HepG2 (cell line): ENCODE measurements around the gene ZBTB48. TPM values are rescaled to one million over a fixed set of nuclear protein-coding genes. Genes with fewer than 3 reads are reported as not detected.

ENCODE experiments used
- ATAC-seq: fragments of 200-7000 bp; cut with Tn5 transposase; 3 replicates; pipeline ENCODE4 v1.9.1; 2020; ENCODE audit warnings: mild to moderate bottlenecking, moderate library complexity
- BruUV-seq: library from RNA; stranded (reverse); fragments of 400-500 nt; replicated peaks from 2 replicates; lab custom pipeline; 2021; lab: Mats Ljungman, UMichigan
- CTCF ChIA-PET: fragments of 300-600 bp; formaldehyde crosslinking; extraction: SDS; loops from one replicate; lab custom pipeline; 2021; ENCODE audit warnings: low total read pairs, inconsistent platforms, low intra/inter-chr PET ratio; lab: Yijun Ruan, JAX
- POLR2A ChIA-PET: fragments of 350-600 bp; sonication (Branson Sonifier 250); formaldehyde crosslinking; loops from one replicate; lab custom pipeline; 2020; ENCODE audit warnings: antibody characterized with exemption, inconsistent platforms; lab: Yijun Ruan, JAX
- DNase-seq: peaks from one replicate; pipeline ENCODE4 v3.0.0-alpha.2; 2015; ENCODE audit warnings: low spot score
- FAIRE-seq: peaks from 3 replicates; lab custom pipeline; 2011; peaks lifted over from hg19 to GRCh38; lab: Jason Lieb, UNC
- H2AFZ ChIP-seq: one replicate; pipeline ENCODE4 v1.6.1; 2011; ENCODE audit warnings: low read length, inconsistent platforms
- H3K27ac ChIP-seq: fragments of 300-600 bp; 3 replicates; pipeline ENCODE4 v1.8.0; 2011; ENCODE audit warnings: mixed run types, mild to moderate bottlenecking, mixed read lengths, low read length, inconsistent platforms; ENCODE audit not compliant: insufficient read depth; ENCODE audit errors: extremely low read length
- H3K27me3 ChIP-seq, 2 experiments: fragments of 200-600 bp in 1 of 2; 2 replicates in 1 of 2; 3 replicates in 1 of 2; pipeline versions ENCODE4 v1.6.0 to v1.8.0; 2011; ENCODE audit warnings: low read length in 2 of 2, mild to moderate bottlenecking in 2 of 2, moderate library complexity in 2 of 2, inconsistent platforms in 1 of 2; ENCODE audit not compliant: insufficient read depth in 2 of 2, control insufficient read depth in 1 of 2
- H3K36me3 ChIP-seq, 2 experiments: fragments of 200-600 bp in 1 of 2; replicated peaks in 1 of 2; 2 replicates in 1 of 2; 3 replicates in 1 of 2; pipeline versions ENCODE4 v1.5.1 to v1.8.0; 2011; ENCODE audit warnings: low read length in 2 of 2, inconsistent platforms in 1 of 2; ENCODE audit not compliant: insufficient read depth in 2 of 2, control insufficient read depth in 1 of 2
- H3K4me1 ChIP-seq: 2 replicates; pipeline ENCODE4 v1.5.1; 2012; ENCODE audit warnings: low read length, inconsistent platforms; ENCODE audit not compliant: insufficient read depth
- H3K4me2 ChIP-seq: 2 replicates; pipeline ENCODE4 v1.6.0; 2011; ENCODE audit warnings: low read depth, low read length, inconsistent platforms
- H3K4me3 ChIP-seq, 3 experiments: fragments of 200-600 bp in 1 of 3; sonication (generic), shearing (Covaris generic) in 1 of 3; replicated peaks in 1 of 3; 2 replicates each; pipeline ENCODE4 v1.5.1; 2011 to 2016; ENCODE audit warnings: low read length in 3 of 3, inconsistent platforms in 2 of 3, low read depth in 2 of 3, mild to moderate bottlenecking in 2 of 3, control low read depth in 1 of 3, mixed read lengths in 1 of 3; ENCODE audit not compliant: insufficient read depth in 1 of 3
- H3K79me2 ChIP-seq: one replicate; pipeline ENCODE4 v1.6.1; 2011; ENCODE audit warnings: low read length, inconsistent platforms; ENCODE audit not compliant: insufficient read depth
- H3K9ac ChIP-seq: 2 replicates; pipeline ENCODE4 v1.6.0; 2011; ENCODE audit warnings: mild to moderate bottlenecking, low read depth, low read length, inconsistent platforms; ENCODE audit not compliant: insufficient read depth
- H3K9me3 ChIP-seq: 2 replicates; pipeline ENCODE4 v1.5.1; 2012; ENCODE audit warnings: mild to moderate bottlenecking, low read length
- H4K20me1 ChIP-seq: 2 replicates; pipeline ENCODE4 v1.6.0; 2011; ENCODE audit warnings: inconsistent platforms, mild to moderate bottlenecking, low read length, moderate library complexity; ENCODE audit not compliant: insufficient read depth
- ESRRA ChIP-seq: sonication (generic); formaldehyde crosslinking; IDR thresholded peaks from 2 replicates; pipeline ENCODE4 v1.5.1; 2020; ENCODE audit warnings: mild to moderate bottlenecking, low read depth, missing genetic modification reagents
- FOXK2 ChIP-seq: fragments of 450-650 bp; IDR thresholded peaks from 2 replicates; pipeline ENCODE4 v1.6.1; 2016
- KAT7 ChIP-seq: IDR thresholded peaks from 2 replicates; pipeline ENCODE4 v1.6.1; 2018; ENCODE audit warnings: borderline replicate concordance, missing compliant biosample characterization
- KLF11 ChIP-seq: IDR thresholded peaks from 2 replicates; pipeline ENCODE4 v1.6.1; 2016; ENCODE audit warnings: missing compliant biosample characterization
- KMT2A ChIP-seq: sonication (generic); formaldehyde crosslinking; IDR thresholded peaks from 2 replicates; pipeline ENCODE4 v1.4.0; 2020; ENCODE audit warnings: missing genetic modification reagents
- MAFF ChIP-seq: IDR thresholded peaks from 2 replicates; pipeline ENCODE4 v1.6.1; 2011; ENCODE audit warnings: low read depth, low read length, improper control_type of control experiment
- MAFG ChIP-seq: sonication (generic); formaldehyde crosslinking; IDR thresholded peaks from 2 replicates; pipeline ENCODE4 v1.5.1; 2020; ENCODE audit warnings: mild to moderate bottlenecking, missing genetic modification reagents
- NKX3-1 ChIP-seq: sonication (generic); formaldehyde crosslinking; IDR thresholded peaks from 2 replicates; pipeline ENCODE4 v1.5.0; 2020; ENCODE audit warnings: missing genetic modification reagents
- PITX1 ChIP-seq: sonication (generic); formaldehyde crosslinking; IDR thresholded peaks from 2 replicates; pipeline ENCODE4 v1.5.1; 2020; ENCODE audit warnings: mild to moderate bottlenecking, missing genetic modification reagents
- SMAD3 ChIP-seq: sonication (generic); formaldehyde crosslinking; IDR thresholded peaks from 2 replicates; pipeline ENCODE4 v1.4.0; 2020; ENCODE audit warnings: missing genetic modification reagents
- SMARCE1 ChIP-seq: fragments of 450-650 bp; IDR thresholded peaks from 2 replicates; pipeline ENCODE4 v1.6.1; 2017; ENCODE audit warnings: borderline replicate concordance
- SP4 ChIP-seq: sonication (generic); formaldehyde crosslinking; IDR thresholded peaks from 2 replicates; pipeline ENCODE4 v1.8.1; 2023; ENCODE audit warnings: mild to moderate bottlenecking, missing genetic modification reagents
- SP5 ChIP-seq: IDR thresholded peaks from 2 replicates; pipeline ENCODE4 v1.6.1; 2016; ENCODE audit warnings: low read depth, borderline replicate concordance
- TRIM24 ChIP-seq: sonication (generic); formaldehyde crosslinking; IDR thresholded peaks from 2 replicates; pipeline ENCODE4 v1.8.0; 2022; ENCODE audit warnings: mild to moderate bottlenecking, missing genetic modification reagents
- ZNF614 ChIP-seq: IDR thresholded peaks from 2 replicates; pipeline ENCODE4 v1.6.1; 2018; ENCODE audit warnings: missing biosample characterization, missing genetic modification reagents, inconsistent platforms, borderline replicate concordance
- WGBS: methylation state at CpG from one replicate; pipeline ENCODE4 v1.1.6; 2017; ENCODE audit warnings: low lambda C conversion rate; 5-methylcytosine and 5-hydroxymethylcytosine counted together
- in situ Hi-C: cut with HindIII; loops from 2 replicates; pipeline ENCODE4 v1.10.0; 2017; ENCODE audit warnings: low pct_unique_long_range_greater_than_20kb; ENCODE audit not compliant: extremely low pct_ligation_motif_present
- intact Hi-C: fragments of 100-400 bp; cut with micrococcal nuclease; formaldehyde crosslinking; loops from one replicate; pipeline ENCODE4 v1.10.0; 2022; ENCODE audit not compliant: unreplicated experiment
- polyA plus RNA-seq, 8 experiments: library from polyadenylated mRNA; depleted of rRNA in 3 of 8; stranded (reverse) in 7 of 8; unstranded in 1 of 8; fragments of >200 nt; fragmentation: Illumina TruSeq in 4 of 8; extraction: Trizol in 4 of 8; gene quantifications; 2 replicates each; pipeline versions ENCODE4 v1.2.1 to v1.2.3, GENCODE V29; 2011 to 2016; ENCODE audit warnings: low read depth in 4 of 8, missing spikeins in 1 of 8, mixed read lengths in 1 of 8; ENCODE audit not compliant: insufficient read depth in 1 of 8
- total RNA-seq, 5 experiments: library from RNA; depleted of rRNA; stranded (reverse); fragments of >200 nt; fragmentation: Illumina TruSeq; extraction: Trizol; gene quantifications; 2 replicates each; pipeline ENCODE4 v1.2.3, GENCODE V29; 2016; ENCODE audit warnings: low read depth in 1 of 5
- TF ChIP-seq, protein P1 (sequence below): sonication (generic); formaldehyde crosslinking; IDR thresholded peaks from 2 replicates; pipeline ENCODE4; 2020; ENCODE audit warnings: missing genetic modification reagents, mild to moderate bottlenecking, borderline replicate concordance
- TF ChIP-seq, protein P2 (sequence below): IDR thresholded peaks from 2 replicates; pipeline ENCODE4 v1.6.1; 2016; ENCODE audit warnings: missing genetic modification reagents, missing compliant biosample characterization
- TF ChIP-seq, protein P3 (sequence below): sonication (generic); formaldehyde crosslinking; IDR thresholded peaks from 2 replicates; pipeline ENCODE4 v1.4.0; 2020; ENCODE audit warnings: missing genetic modification reagents
- TF ChIP-seq, protein P4 (sequence below): sonication (generic); formaldehyde crosslinking; IDR thresholded peaks from 2 replicates; pipeline ENCODE4 v1.8.0; 2022; ENCODE audit warnings: missing genetic modification reagents, mild to moderate bottlenecking, inconsistent platforms, borderline replicate concordance

The ZBTB48 gene
- total and polyA plus RNA-seq, 2 of the 13 experiments (the other 11 are each of a cell fraction or from before 2014, with no cell fraction given): 13.0 to 17.1 TPM

DNA sequence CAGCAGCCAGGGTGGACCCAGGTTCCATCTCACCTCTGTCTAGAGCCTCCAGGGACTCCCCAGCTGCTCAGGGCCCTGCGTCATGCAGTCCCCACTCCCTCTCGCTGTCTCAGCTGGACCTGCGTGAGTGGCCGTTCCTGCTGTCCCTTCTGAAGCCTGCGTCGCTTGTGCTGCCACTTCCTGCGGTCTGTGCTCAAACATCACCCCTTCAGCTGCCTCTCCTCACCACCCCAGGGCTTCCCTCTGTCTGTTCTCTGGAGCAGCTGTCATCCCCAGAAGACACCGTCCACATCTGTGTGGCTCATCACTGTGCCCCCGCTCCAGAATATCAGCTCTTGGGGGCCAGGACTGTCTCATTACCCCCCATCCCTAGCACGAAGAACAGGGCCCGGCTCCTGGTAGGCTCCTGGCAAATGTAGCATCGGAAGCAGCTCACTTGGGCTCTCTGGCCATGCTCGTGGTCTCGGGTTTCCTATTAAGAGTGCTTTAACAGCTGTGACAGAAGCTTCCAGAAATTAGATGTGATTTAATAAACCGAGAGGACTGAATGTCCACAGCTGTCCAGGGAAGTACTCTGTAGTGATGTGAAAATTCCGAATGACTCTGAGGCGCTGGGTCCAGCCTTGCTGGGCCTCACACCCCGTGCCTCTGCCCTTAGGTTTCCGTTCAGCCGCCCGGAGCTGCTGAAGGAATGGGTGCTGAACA, 48.2 kb downstream of the ZBTB48 start:
- DNase-seq: no peak
- intact Hi-C loops (loop anchor here (5.0 kb wide), 1 partner anchor 46 kb away; no protein-coding TSS in a partner anchor), in situ Hi-C loops (no loop called here)
- Histone ChIP-seq H3K27me3 (no peaks in the 10 kb centered on the region; a peak in 1 of 5 replicates), H4K20me1 (peaks cover 2% of the 10 kb centered on the region; the same call in 1 of the 2 replicates), H3K4me1 (peaks cover 31% of the 10 kb centered on the region), H3K36me3 (peaks cover 11 to 53% of the 10 kb centered on the region in 2 experiments; a peak in 4 of 5 replicates), H3K9ac (no peak overlapping the region), H3K4me3 (no peak overlapping the region), H3K79me2 (peaks cover 27% of the 10 kb centered on the region), H3K9me3 (no peaks in the 10 kb centered on the region), H3K4me2 (no peak overlapping the region), H3K27ac (no peak overlapping the region), H2AFZ (no peak overlapping the region)
- BruUV-seq: no TSS peak
- CTCF ChIA-PET: no interaction called here
- POLR2A ChIA-PET: no interaction called here
- WGBS: 99% methylated on average over 16 of the region's 21 CpGs
- TF ChIP-seq SMARCE1 (no peak), PITX1 (CRISPR knock-in tag) (no peak), MAFG (CRISPR knock-in tag) (no peak), KAT7 (CRISPR knock-in tag) (no peak), NKX3-1 (CRISPR knock-in tag) (no peak), KLF11 (CRISPR knock-in tag) (no peak), SP5 (no peak), TRIM24 (no peak), ESRRA (no peak), KMT2A (no peak), SP4 (CRISPR knock-in tag) (no peak), ZNF614 (CRISPR knock-in tag) (no peak), FOXK2 (no peak), MAFF (no peak), SMAD3 (no peak)
- TF ChIP-seq, protein P1, sequence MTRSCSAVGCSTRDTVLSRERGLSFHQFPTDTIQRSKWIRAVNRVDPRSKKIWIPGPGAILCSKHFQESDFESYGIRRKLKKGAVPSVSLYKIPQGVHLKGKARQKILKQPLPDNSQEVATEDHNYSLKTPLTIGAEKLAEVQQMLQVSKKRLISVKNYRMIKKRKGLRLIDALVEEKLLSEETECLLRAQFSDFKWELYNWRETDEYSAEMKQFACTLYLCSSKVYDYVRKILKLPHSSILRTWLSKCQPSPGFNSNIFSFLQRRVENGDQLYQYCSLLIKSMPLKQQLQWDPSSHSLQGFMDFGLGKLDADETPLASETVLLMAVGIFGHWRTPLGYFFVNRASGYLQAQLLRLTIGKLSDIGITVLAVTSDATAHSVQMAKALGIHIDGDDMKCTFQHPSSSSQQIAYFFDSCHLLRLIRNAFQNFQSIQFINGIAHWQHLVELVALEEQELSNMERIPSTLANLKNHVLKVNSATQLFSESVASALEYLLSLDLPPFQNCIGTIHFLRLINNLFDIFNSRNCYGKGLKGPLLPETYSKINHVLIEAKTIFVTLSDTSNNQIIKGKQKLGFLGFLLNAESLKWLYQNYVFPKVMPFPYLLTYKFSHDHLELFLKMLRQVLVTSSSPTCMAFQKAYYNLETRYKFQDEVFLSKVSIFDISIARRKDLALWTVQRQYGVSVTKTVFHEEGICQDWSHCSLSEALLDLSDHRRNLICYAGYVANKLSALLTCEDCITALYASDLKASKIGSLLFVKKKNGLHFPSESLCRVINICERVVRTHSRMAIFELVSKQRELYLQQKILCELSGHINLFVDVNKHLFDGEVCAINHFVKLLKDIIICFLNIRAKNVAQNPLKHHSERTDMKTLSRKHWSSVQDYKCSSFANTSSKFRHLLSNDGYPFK (CRISPR knock-in tag): no peak
- TF ChIP-seq, protein P2, sequence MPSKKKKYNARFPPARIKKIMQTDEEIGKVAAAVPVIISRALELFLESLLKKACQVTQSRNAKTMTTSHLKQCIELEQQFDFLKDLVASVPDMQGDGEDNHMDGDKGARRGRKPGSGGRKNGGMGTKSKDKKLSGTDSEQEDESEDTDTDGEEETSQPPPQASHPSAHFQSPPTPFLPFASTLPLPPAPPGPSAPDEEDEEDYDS (CRISPR knock-in tag): no peak
- TF ChIP-seq, protein P3, sequence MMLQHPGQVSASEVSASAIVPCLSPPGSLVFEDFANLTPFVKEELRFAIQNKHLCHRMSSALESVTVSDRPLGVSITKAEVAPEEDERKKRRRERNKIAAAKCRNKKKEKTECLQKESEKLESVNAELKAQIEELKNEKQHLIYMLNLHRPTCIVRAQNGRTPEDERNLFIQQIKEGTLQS (CRISPR knock-in tag): no peak
- TF ChIP-seq, protein P4, sequence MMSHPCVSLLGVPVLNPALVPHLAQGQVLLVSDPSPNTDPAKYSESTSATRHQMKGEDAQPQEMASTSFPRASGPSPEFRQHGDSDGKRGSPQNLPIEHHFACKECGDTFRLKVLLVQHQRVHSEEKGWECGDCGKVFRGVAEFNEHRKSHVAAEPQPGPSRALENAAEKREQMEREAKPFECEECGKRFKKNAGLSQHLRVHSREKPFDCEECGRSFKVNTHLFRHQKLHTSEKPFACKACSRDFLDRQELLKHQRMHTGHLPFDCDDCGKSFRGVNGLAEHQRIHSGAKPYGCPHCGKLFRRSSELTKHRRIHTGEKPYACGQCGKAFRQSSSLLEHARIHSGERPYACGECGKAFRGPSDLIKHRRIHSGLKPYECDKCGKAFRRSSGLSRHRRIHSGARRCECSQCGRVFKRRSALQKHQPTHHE (CRISPR knock-in tag): no peak
- no peak for ATAC-seq
- FAIRE-seq: no peak
